GM18502 (cell line): Measurements from ENCODE around the gene NEURL1.
"Not testable (repeated sequence)": the region's sequence is repeated elsewhere in the genome, so short reads cannot be mapped to it uniquely, and the experiment has no call there.

ENCODE experiments used
- ATAC-seq: cut with Tn5 transposase; IDR thresholded peaks from one replicate; pipeline ENCODE4 v1.9.1; 2021; ENCODE audit warnings: mild to moderate bottlenecking; ENCODE audit not compliant: unreplicated experiment, poor library complexity

The NEURL1 gene

GRCh38 chr10:103491729-103492364 lies 1.7 kb upstream of the NEURL1 start:
- no peak for ATAC-seq

DNA sequence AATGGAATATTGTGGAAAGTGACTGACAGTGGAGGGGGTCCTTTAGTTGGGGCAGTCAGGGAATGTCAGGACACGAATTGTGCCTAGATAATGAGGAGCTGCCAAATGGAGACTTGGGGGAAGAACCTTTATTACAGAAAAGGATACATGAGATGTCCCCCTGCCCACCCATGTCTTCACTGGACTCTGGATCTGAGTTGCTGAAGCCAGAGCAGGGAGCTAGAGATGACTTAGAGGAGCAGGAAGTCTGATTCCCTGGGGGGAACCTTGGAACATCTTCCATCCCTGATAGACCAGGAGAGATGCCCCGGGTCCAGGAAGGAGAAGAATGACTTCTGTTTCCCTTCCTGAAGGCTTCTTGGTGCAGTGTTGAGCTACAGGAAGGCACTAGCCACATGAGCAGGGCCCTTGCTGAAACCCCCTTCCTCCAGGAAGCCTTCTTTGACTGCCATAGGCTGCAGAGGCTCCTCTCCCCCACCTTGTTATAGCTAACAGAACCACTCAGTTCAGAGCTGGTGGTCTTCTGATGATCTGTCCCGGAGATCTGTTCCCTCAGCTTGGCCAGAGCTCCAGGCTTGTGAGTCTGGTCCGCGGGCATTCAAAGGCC lies 747 bp upstream of the NEURL1 start:
- ATAC-seq, result no peak

GRCh38 chr10:103493916-103494877 lies 692 bp downstream of the NEURL1 start:
- no peak for ATAC-seq

DNA sequence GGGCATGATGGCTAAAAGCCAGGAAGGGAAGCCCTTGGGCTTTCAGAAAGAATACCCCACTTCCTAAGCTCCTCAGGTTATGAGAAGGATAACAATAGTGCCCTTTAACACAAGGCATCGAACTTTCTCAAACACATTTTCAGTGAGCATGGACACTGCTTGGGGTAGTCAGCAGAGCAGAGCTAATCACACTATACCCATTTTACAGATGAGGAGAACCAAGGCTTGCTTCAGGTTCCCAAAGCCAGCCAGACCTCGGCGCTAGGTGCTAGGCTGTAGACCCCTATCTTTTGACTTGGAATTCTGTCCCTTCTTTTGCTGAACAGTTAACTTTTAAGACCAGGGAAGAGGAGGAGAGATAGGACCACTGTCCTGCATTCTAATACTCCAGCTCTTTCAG lies 1.8 kb downstream of the NEURL1 start:
- no peak for ATAC-seq

DNA sequence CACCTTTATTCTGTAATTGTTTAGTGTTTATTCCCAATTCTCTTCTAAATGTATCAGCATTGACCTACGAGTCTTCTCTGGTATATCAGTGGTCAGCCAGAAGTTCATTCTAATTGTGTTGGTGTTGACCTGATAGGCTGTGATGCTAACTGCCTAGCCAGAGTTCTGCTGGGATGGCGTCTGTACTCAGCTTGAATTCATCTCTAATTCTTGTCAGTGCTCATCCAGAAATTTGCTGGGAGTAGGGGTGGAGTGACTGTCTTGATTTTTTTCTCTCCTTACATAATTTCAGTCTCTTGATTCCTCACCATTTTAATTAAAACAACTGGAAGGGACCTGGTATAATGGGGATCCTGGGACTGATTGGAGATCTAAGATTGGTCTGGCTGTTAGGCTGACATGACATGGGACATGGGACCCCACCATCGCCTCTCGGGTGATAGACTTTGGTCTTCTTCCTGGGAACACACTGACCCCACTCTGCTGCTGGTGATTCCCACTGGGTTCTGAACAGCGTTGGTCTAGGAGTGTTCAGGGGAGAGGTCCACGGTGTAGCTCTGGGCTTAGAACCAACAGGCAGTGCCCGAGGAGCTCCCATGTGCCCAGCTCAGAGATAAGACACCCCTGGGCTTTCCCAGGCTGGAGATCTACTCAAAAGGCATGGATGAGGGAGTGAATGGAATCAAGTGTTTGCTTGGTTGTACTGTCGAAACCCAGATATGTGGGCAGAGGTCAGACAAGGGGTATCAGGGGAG lies 3.8 kb downstream of the NEURL1 start:
- ATAC-seq, result no peak

- no peak for ATAC-seq
Measured at GRCh38 chr10:103498936-103499638, 5.6 kb downstream of the NEURL1 start.

DNA sequence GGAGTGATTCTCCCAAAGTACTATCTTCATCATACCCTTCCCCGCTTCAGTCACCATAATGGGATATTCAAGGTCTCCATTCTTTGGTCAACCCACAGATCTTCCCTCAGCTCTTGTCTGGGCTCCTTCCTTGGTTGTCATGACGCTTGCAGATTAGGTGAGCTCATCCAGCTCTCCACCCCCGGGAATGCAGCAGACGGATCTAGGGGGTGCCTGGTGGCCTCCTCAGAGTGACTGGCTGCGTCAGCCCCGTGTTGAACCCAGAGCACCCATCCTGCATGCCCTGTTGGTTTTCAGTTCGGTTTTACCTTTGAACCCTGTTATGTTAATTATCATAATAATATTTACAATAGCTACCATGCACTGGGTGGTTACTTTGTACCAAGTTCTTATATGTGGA lies 6.4 kb downstream of the NEURL1 start:
- ATAC-seq, result no peak

- no peak for ATAC-seq
Measured at GRCh38 chr10:103500481-103500880, 7.0 kb downstream of the NEURL1 start.

GRCh38 chr10:103501186-103501585 lies 7.7 kb downstream of the NEURL1 start:
- no peak for ATAC-seq

- ATAC-seq, result no peak
Measured at GRCh38 chr10:103502849-103503660, 9.6 kb downstream of the NEURL1 start.

GRCh38 chr10:103503777-103504176 lies 10.3 kb downstream of the NEURL1 start:
- not testable (repeated sequence) for ATAC-seq

- no peak for ATAC-seq
Measured at GRCh38 chr10:103504181-103504783, 10.8 kb downstream of the NEURL1 start.

DNA sequence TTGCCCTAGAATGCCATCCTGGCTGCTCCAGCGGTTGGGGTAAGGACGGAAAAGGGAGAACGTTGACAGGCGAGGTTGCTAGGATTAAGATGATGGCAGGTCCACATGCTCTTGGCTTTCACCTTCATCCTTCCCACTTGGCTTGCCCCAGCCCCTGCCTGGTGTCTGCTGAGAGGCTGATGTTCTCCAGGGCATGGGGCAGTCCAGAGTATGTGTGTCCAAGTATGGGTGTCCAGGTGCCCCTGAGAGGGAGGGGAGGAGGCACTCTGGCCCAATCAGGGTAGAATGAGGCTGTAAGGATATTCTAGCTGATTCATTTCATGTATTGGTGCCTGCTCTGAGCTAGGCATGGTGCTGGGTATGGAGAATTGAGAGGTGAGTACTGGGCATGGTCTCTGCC lies 12.6 kb downstream of the NEURL1 start:
- ATAC-seq, result no peak

DNA sequence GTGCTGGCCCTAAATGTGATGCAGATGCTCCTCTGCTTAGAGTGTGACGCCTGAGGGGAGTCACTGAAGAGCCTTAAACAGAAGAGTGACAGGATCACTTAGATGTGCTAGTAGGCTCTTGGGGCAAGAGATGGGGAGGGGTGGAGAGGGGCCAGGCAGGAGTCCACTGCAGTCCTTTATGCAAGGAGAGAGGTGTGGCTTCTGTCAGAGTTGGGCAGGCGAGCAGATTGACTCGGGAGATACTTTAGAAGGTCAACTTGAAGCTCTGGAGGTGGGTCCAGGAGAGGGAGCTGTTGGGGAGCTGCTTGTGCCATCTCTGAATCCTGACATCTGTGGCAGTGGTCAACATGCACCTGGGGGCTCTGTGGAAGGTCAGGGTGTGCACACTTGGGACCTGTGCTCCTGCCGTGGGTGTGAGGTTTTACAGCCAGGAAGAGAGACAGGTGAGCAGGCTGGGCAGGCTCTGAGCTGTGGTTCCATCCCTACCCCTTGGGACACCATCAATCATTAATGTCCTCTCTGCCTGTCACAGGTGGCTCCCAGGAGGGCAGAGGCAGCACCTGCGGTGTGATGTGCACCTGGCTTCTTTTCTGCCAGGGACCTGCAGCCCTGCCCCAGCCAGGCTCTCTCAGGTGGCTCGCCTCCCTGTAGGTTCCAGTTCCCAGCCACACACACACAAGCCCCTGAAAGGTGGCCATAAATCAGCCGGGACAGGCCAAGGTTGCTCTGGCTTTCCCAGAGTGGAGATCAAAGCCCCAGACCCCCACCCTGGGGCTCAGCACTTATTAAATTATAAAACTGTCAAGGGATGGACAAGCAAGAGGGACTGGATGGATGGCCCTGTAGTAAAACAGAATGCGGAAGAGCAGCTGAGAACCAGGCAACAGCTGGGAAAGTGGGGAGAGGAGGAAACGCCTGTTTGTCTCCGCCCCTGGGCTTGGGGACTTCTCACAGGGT lies 14.0 kb downstream of the NEURL1 start:
- no peak for ATAC-seq

GRCh38 chr10:103510046-103510685 lies 16.7 kb downstream of the NEURL1 start:
- ATAC-seq, result no peak

GRCh38 chr10:103510791-103511752 lies 17.6 kb downstream of the NEURL1 start:
- ATAC-seq, result no peak
